Measurements from ENCODE around the gene LYRM7. TPM values are rescaled to one million over a fixed set of nuclear protein-coding genes. Genes with fewer than 3 reads are reported as not detected.

The LYRM7 gene
- total RNA-seq, 1 donor from 2014 or later, result 9.1 TPM

GRCh38 chr5:131218392-131218791, 47.6 kb downstream of the LYRM7 start:
- H3K36me3 Mint-ChIP-seq (ENCODE audit: unreplicated experiment), result no peaks in the 10 kb centered on the region
- no peak for TF ChIP-seq CTCF (IDR thresholded peaks at IDR 0.05)
- no peaks in the 10 kb centered on the region for H3K27me3 Mint-ChIP-seq (ENCODE audit: unreplicated experiment)
- H3K4me1 Mint-ChIP-seq (ENCODE audit: unreplicated experiment), result peaks cover 6% of the 10 kb centered on the region
- no peak overlapping the region for H3K4me3 Mint-ChIP-seq (ENCODE audit: unreplicated experiment)
- DNase-seq (ENCODE audit: extremely low spot score, unreplicated experiment), result no peak
- H3K27ac Mint-ChIP-seq (ENCODE audit: unreplicated experiment), result no peak overlapping the region
- no peaks in the 10 kb centered on the region for H3K9me3 Mint-ChIP-seq (ENCODE audit: unreplicated experiment)

DNA sequence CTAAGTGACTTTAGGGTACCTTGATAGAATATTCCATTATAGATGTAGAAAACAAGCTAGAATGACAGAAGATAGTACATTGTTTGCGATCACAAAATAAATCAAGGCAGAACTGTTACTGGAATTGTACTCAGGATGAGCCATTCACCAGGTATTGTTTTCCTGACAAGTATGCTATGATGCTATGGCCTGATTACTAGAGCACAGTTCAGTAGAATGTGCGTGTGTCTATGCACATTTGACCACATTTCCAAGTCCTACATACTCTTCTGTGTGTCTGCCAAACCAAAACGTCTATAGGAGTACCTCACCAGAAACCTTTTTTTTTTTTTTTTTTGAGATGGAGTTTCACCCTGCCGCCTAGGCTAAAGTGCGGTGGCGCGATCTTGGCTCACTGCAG, 49.8 kb downstream of the LYRM7 start:
- peaks cover 6% of the 10 kb centered on the region for H3K4me1 Mint-ChIP-seq (ENCODE audit: unreplicated experiment)
- no peak for DNase-seq (ENCODE audit: extremely low spot score, unreplicated experiment)
- no peaks in the 10 kb centered on the region for H3K36me3 Mint-ChIP-seq (ENCODE audit: unreplicated experiment)
- no peak overlapping the region for H3K4me3 Mint-ChIP-seq (ENCODE audit: unreplicated experiment)
- no peaks in the 10 kb centered on the region for H3K9me3 Mint-ChIP-seq (ENCODE audit: unreplicated experiment)
- TF ChIP-seq CTCF (IDR thresholded peaks at IDR 0.05), result no peak
- H3K27ac Mint-ChIP-seq (ENCODE audit: unreplicated experiment), result no peak overlapping the region
- H3K27me3 Mint-ChIP-seq (ENCODE audit: unreplicated experiment), result no peaks in the 10 kb centered on the region

- H3K9me3 Mint-ChIP-seq (ENCODE audit: unreplicated experiment), result no peaks in the 10 kb centered on the region
- H3K4me3 Mint-ChIP-seq (ENCODE audit: unreplicated experiment), result no peak overlapping the region
- TF ChIP-seq CTCF (IDR thresholded peaks at IDR 0.05), result no peak
- no peaks in the 10 kb centered on the region for H3K27me3 Mint-ChIP-seq (ENCODE audit: unreplicated experiment)
- H3K36me3 Mint-ChIP-seq (ENCODE audit: unreplicated experiment), result no peaks in the 10 kb centered on the region
- DNase-seq (ENCODE audit: extremely low spot score, unreplicated experiment), result no peak
- H3K27ac Mint-ChIP-seq (ENCODE audit: unreplicated experiment), result no peak overlapping the region
- peaks cover 6% of the 10 kb centered on the region for H3K4me1 Mint-ChIP-seq (ENCODE audit: unreplicated experiment)
Observed at GRCh38 chr5:131221008-131221703, 50.4 kb downstream of the LYRM7 start.

DNA sequence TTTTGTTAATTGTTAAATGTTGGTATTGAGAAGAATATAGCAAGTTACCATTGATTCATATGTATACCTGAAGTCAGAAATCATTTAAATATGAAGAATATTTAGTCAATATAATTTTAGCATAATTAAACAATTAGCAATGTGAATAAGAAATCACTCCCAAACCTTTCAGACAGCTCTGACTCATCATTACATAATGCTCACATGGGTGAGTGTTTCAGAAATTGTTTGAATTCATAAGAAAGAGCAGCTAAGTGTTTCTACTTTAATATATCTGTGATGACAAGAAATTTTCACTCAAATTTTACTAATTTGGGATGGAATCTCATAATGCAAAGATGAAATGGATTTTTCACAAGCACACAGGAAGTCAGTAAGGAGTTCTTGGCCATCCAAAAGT, 51.1 kb downstream of the LYRM7 start:
- Mint-ChIP-seq H3K27me3 (ENCODE audit: unreplicated experiment) (no peaks in the 10 kb centered on the region), H3K9me3 (ENCODE audit: unreplicated experiment) (no peaks in the 10 kb centered on the region), H3K4me1 (ENCODE audit: unreplicated experiment) (peaks cover 6% of the 10 kb centered on the region), H3K36me3 (ENCODE audit: unreplicated experiment) (no peaks in the 10 kb centered on the region), H3K4me3 (ENCODE audit: unreplicated experiment) (no peak overlapping the region), H3K27ac (ENCODE audit: unreplicated experiment) (no peak overlapping the region)
- TF ChIP-seq CTCF (IDR thresholded peaks at IDR 0.05), result no peak
- no peak for DNase-seq (ENCODE audit: extremely low spot score, unreplicated experiment)

GRCh38 chr5:131222731-131223130, 52.0 kb downstream of the LYRM7 start:
- no peak for DNase-seq (ENCODE audit: extremely low spot score, unreplicated experiment)
- Mint-ChIP-seq H3K27me3 (ENCODE audit: unreplicated experiment) (no peaks in the 10 kb centered on the region), H3K27ac (ENCODE audit: unreplicated experiment) (no peak overlapping the region), H3K36me3 (ENCODE audit: unreplicated experiment) (no peaks in the 10 kb centered on the region), H3K9me3 (ENCODE audit: unreplicated experiment) (no peaks in the 10 kb centered on the region), H3K4me1 (ENCODE audit: unreplicated experiment) (peaks cover 6% of the 10 kb centered on the region), H3K4me3 (ENCODE audit: unreplicated experiment) (no peak overlapping the region)
- TF ChIP-seq CTCF (IDR thresholded peaks at IDR 0.05), result no peak
